Liver (tissue), 10 donors: Measurements from ENCODE around the gene ZNF311. TPM values are rescaled to one million over a fixed set of nuclear protein-coding genes. Genes with fewer than 3 reads are reported as not detected.

Experiments
- DNase-seq: peaks from one replicate; pipeline ENCODE4 v3.0.0-alpha.2; 2017; ENCODE audit warnings: low spot score
- H3K27ac ChIP-seq, 2 donors: one replicate each; pipeline ENCODE4 v1.7.0; 2013; ENCODE audit warnings: inconsistent platforms in 2 of 2, low read length in 2 of 2, control low read depth in 1 of 2, low read depth in 1 of 2, mild to moderate bottlenecking in 1 of 2
- H3K27me3 ChIP-seq, 4 donors: one replicate each; pipeline versions ENCODE4 v1.6.1 to v1.7.0; 2013; ENCODE audit warnings: low read length in 3 of 4, inconsistent platforms in 1 of 4, mild to moderate bottlenecking in 1 of 4, moderate library complexity in 1 of 4; ENCODE audit not compliant: control insufficient read depth in 4 of 4, insufficient read depth in 4 of 4
- H3K36me3 ChIP-seq, 4 donors: one replicate each; pipeline versions ENCODE4 v1.6.1 to v1.7.0; 2013; ENCODE audit warnings: low read length in 3 of 4, mild to moderate bottlenecking in 3 of 4, low read depth in 1 of 4, moderate library complexity in 1 of 4; ENCODE audit not compliant: control insufficient read depth in 4 of 4, insufficient read depth in 3 of 4
- H3K4me1 ChIP-seq, 4 donors: one replicate each; pipeline versions ENCODE4 v1.6.1 to v1.7.0; 2013; ENCODE audit warnings: low read length in 3 of 4, mild to moderate bottlenecking in 3 of 4, moderate library complexity in 1 of 4; ENCODE audit not compliant: control insufficient read depth in 4 of 4, insufficient read depth in 4 of 4
- H3K4me3 ChIP-seq, 3 donors: one replicate each; pipeline versions ENCODE4 v1.6.1 to v1.7.0; 2013; ENCODE audit warnings: low read length in 3 of 3, control low read depth in 1 of 3, low read depth in 1 of 3, mild to moderate bottlenecking in 1 of 3
- H3K9ac ChIP-seq, 2 donors: one replicate each; pipeline ENCODE4 v1.7.0; 2013; ENCODE audit warnings: low read length in 2 of 2, mild to moderate bottlenecking in 2 of 2, moderate library complexity in 2 of 2, control low read depth in 1 of 2, low read depth in 1 of 2
- H3K9me3 ChIP-seq, 4 donors: one replicate each; pipeline versions ENCODE4 v1.6.1 to v1.7.0; 2013; ENCODE audit warnings: low read length in 3 of 4; ENCODE audit not compliant: control insufficient read depth in 4 of 4
- ATF3 ChIP-seq: IDR thresholded peaks from 2 replicates; pipeline ENCODE4 v1.6.1; 2016; ENCODE audit warnings: antibody characterized with exemption
- EGR1 ChIP-seq, 2 donors: IDR thresholded peaks; 2 replicates each; pipeline ENCODE4 v1.6.1; 2016 to 2018; ENCODE audit warnings: antibody characterized with exemption in 2 of 2, low read depth in 2 of 2
- FOXA1 ChIP-seq: IDR thresholded peaks from 2 replicates; pipeline ENCODE4 v1.6.1; 2016; ENCODE audit warnings: antibody characterized with exemption
- FOXA2 ChIP-seq: IDR thresholded peaks from 2 replicates; pipeline ENCODE4 v1.6.1; 2016; ENCODE audit warnings: antibody characterized with exemption
- HNF4A ChIP-seq, 2 donors: conservative IDR thresholded peaks; 2 replicates each; pipeline ENCODE4 v1.6.1; 2016; ENCODE audit warnings: antibody characterized with exemption in 2 of 2, mild to moderate bottlenecking in 2 of 2
- JUND ChIP-seq, 2 donors: IDR thresholded peaks; 2 replicates each; pipeline ENCODE4 v1.6.1; 2016; ENCODE audit warnings: antibody characterized with exemption in 2 of 2
- MAX ChIP-seq: IDR thresholded peaks from 2 replicates; pipeline ENCODE4 v1.6.1; 2016; ENCODE audit warnings: antibody characterized with exemption
- NR2F2 ChIP-seq: IDR thresholded peaks from 2 replicates; pipeline ENCODE4 v1.6.1; 2016; ENCODE audit warnings: antibody characterized with exemption
- RXRA ChIP-seq, 2 donors: IDR thresholded peaks; 2 replicates each; pipeline ENCODE4 v1.6.1; 2017 to 2018; ENCODE audit warnings: antibody characterized with exemption in 2 of 2, mild to moderate bottlenecking in 1 of 2
- SP1 ChIP-seq: IDR thresholded peaks from 2 replicates; pipeline ENCODE4 v1.6.1; 2018; ENCODE audit warnings: antibody characterized with exemption, mild to moderate bottlenecking
- TAF1 ChIP-seq: conservative IDR thresholded peaks from 2 replicates; pipeline ENCODE4 v1.6.1; 2016; ENCODE audit warnings: antibody characterized with exemption, mild to moderate bottlenecking
- YY1 ChIP-seq: IDR thresholded peaks from 2 replicates; pipeline ENCODE4 v1.6.1; 2016; ENCODE audit warnings: antibody characterized with exemption, mild to moderate bottlenecking
- WGBS: extraction: QIAGEN DNeasy Blood & Tissue Kit; methylation state at CpG from one replicate; pipeline ENCODE4 v1.1.7; 2013; 5-methylcytosine and 5-hydroxymethylcytosine counted together
- polyA plus RNA-seq, 2 donors: library from polyadenylated mRNA; stranded (reverse) in 1 of 2; unstranded in 1 of 2; fragments of 200-250 nt in 1 of 2; fragments of >200 nt in 1 of 2; fragmentation: Nextera tagmentation in 1 of 2; extraction: Ambion mirVana in 1 of 2; gene quantifications; one replicate each; pipeline versions ENCODE4 v1.2.1 to v1.2.3, GENCODE V29; 2013 to 2015
- small RNA-seq: library from RNA; depleted of rRNA; stranded (forward); fragments of <200 nt; gene quantifications from one replicate; pipeline ENCODE3, GENCODE V24; 2014
- total RNA-seq, 2 donors: library from RNA; depleted of rRNA; stranded (reverse); fragments of >200 nt; gene quantifications; one replicate each; pipeline ENCODE4 v1.2.3, GENCODE V29; 2014
- TF ChIP-seq, protein P1 (sequence below): IDR thresholded peaks from 2 replicates; pipeline ENCODE4 v1.6.1; 2016; ENCODE audit warnings: antibody characterized with exemption
- donor health status: healthy.
- donor health status: healthy.
- donor health status: healthy.
- donor health status: healthy.
- donor health status: healthy.

The ZNF311 gene
- total and polyA plus RNA-seq, 4 donors, result 0.19 to 1.1 (median 0.36) TPM

GRCh38 chr6:28947831-28948270 lies 57.3 kb downstream of the ZNF311 start:
- Histone ChIP-seq H3K4me3 (no peak overlapping the region), H3K4me1 (peaks cover 0 to 10% (median 6%) of the 10 kb centered on the region in 4 donors), H3K36me3 (no peaks in the 10 kb centered on the region), H3K9ac (no peak overlapping the region), H3K27ac (no peak overlapping the region), H3K9me3 (no peaks in the 10 kb centered on the region), H3K27me3 (no peaks in the 10 kb centered on the region)
- WGBS, result 85% methylated on average over 1 of the region's 1 CpG
- no peak for DNase-seq
- no peak for TF ChIP-seq FOXA2

DNA sequence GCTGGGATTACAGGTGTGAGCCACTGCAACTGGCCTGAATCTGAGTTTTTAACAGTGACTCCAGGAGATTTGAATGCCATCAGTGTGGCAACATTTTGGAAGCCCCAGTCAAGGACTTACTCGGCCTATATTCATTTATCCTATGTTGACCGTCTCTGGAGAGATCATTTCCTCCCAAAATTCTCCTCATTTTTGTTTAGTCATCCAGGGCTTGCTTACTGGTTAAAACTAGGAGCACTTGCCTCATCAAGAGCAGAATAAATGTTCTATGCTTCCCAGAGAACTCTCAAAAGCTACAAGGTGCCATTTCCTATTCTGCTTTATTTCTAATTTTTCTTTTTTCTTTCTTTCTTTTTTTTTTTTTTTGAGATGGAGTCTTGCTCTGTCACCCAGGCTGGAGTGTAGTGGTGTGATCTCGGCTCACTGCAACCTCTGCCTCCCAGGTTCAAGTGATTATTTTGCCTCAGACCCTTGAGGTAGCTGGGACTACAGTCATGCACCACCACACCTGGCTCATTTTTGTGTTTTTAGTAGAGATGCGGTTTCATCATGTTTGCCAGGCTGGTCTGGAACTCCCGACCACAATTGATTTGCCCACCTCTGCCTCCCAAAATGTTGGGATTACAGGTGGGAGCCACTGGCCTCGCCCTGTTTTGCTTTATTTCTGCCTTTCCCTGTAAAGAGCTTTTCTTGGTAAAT lies 57.9 kb downstream of the ZNF311 start:
- WGBS, result 81% methylated on average over 6 of the region's 6 CpGs
- TF ChIP-seq NR2F2 (no peak), HNF4A (conservative IDR thresholded peaks at IDR 0.05) (no peak), ATF3 (no peak), MAX (no peak), RXRA (IDR thresholded peaks at IDR 0.05) (no peak), YY1 (no peak), EGR1 (IDR thresholded peaks at IDR 0.05; ENCODE audit: low read depth in 2 of 2) (no peak)
- Histone ChIP-seq H3K27ac (no peak overlapping the region), H3K36me3 (no peaks in the 10 kb centered on the region), H3K27me3 (no peaks in the 10 kb centered on the region), H3K9me3 (no peaks in the 10 kb centered on the region), H3K4me1 (peaks cover 0 to 11% (median 6%) of the 10 kb centered on the region in 4 donors), H3K4me3 (no peak overlapping the region), H3K9ac (no peak overlapping the region)
- no peak for DNase-seq

DNA sequence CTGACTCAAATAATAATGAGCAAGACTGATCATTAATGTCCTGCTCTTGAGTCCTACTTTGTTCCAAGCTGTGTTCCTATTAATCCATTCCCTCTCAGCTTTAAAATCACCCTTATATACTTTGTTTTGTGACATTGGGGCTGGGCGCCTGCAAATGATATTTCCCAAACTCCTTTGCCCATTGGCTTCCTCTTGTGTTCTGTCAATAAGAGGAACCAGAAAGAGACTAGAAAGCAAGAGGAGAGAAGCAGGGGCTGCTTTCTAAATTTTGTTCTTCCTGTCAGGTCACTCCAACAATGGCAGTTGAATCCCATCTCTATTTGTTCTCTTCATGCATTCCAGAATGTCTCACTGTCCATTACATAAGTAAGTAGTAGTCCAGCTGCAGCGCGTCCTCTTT lies 59.8 kb downstream of the ZNF311 start:
- TF ChIP-seq NR2F2, result no peak
- no peak for TF ChIP-seq JUND (IDR thresholded peaks at IDR 0.05)
- TF ChIP-seq FOXA2, result no peak
- TF ChIP-seq, protein P1, sequence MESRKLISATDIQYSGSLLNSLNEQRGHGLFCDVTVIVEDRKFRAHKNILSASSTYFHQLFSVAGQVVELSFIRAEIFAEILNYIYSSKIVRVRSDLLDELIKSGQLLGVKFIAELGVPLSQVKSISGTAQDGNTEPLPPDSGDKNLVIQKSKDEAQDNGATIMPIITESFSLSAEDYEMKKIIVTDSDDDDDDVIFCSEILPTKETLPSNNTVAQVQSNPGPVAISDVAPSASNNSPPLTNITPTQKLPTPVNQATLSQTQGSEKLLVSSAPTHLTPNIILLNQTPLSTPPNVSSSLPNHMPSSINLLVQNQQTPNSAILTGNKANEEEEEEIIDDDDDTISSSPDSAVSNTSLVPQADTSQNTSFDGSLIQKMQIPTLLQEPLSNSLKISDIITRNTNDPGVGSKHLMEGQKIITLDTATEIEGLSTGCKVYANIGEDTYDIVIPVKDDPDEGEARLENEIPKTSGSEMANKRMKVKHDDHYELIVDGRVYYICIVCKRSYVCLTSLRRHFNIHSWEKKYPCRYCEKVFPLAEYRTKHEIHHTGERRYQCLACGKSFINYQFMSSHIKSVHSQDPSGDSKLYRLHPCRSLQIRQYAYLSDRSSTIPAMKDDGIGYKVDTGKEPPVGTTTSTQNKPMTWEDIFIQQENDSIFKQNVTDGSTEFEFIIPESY, result no peak
- TF ChIP-seq ATF3, result no peak
- TF ChIP-seq TAF1, result no peak
- no peak for TF ChIP-seq FOXA1
- no peak for TF ChIP-seq EGR1 (IDR thresholded peaks at IDR 0.05; ENCODE audit: low read depth in 2 of 2)
- TF ChIP-seq SP1, result no peak
- TF ChIP-seq YY1, result no peak
- no peaks in the 10 kb centered on the region for H3K36me3 ChIP-seq
- H3K27me3 ChIP-seq, result no peaks in the 10 kb centered on the region
- H3K9ac ChIP-seq, result no peak overlapping the region
- no peaks in the 10 kb centered on the region for H3K9me3 ChIP-seq
- H3K4me1 ChIP-seq, result peaks cover 0 to 26% (median 18%) of the 10 kb centered on the region in 4 donors
- 93% methylated on average over 3 of the region's 3 CpGs for WGBS
- no peak overlapping the region for H3K4me3 ChIP-seq
- no peak for DNase-seq
- H3K27ac ChIP-seq, result no peak overlapping the region

Small RNAs within 50 kb of the gene (small RNA-seq; reads per million reads assigned to genes)
- gene RN7SL471P, result not detected

Other genes starting within 250 kb of the ZNF311 start
- 10 to 100 TPM; 27.3 to 63.3 TPM for gene TRIM27, start 81.3 kb downstream of the ZNF311 start, total RNA-seq
- 10 to 100 TPM; 19.6 to 37.7 TPM for gene TRIM27, start 81.3 kb downstream of the ZNF311 start, polyA plus RNA-seq
- gene OR2W1, start 39.9 kb upstream of the ZNF311 start, total RNA-seq, result not detected
- gene OR2W1, start 39.9 kb upstream of the ZNF311 start, polyA plus RNA-seq, result not detected
- gene OR2B3, start 82.0 kb upstream of the ZNF311 start, total RNA-seq, result not detected
- gene OR2B3, start 82.0 kb upstream of the ZNF311 start, polyA plus RNA-seq, result not detected
- gene OR2J1, start 94.2 kb upstream of the ZNF311 start, total RNA-seq, result not detected
- not detected for gene OR2J1, start 94.2 kb upstream of the ZNF311 start, polyA plus RNA-seq
- under 1 TPM in 1 of 2 donors, not detected in 1; 0.14 TPM for gene OR2J3, start 102.7 kb upstream of the ZNF311 start, total RNA-seq
- gene OR2J3, start 102.7 kb upstream of the ZNF311 start, polyA plus RNA-seq, result not detected
- gene OR2J2, start 165.6 kb upstream of the ZNF311 start, total RNA-seq, result not detected
- not detected for gene OR2J2, start 165.6 kb upstream of the ZNF311 start, polyA plus RNA-seq